ENCODE results near the gene RFLNA.

DNA sequence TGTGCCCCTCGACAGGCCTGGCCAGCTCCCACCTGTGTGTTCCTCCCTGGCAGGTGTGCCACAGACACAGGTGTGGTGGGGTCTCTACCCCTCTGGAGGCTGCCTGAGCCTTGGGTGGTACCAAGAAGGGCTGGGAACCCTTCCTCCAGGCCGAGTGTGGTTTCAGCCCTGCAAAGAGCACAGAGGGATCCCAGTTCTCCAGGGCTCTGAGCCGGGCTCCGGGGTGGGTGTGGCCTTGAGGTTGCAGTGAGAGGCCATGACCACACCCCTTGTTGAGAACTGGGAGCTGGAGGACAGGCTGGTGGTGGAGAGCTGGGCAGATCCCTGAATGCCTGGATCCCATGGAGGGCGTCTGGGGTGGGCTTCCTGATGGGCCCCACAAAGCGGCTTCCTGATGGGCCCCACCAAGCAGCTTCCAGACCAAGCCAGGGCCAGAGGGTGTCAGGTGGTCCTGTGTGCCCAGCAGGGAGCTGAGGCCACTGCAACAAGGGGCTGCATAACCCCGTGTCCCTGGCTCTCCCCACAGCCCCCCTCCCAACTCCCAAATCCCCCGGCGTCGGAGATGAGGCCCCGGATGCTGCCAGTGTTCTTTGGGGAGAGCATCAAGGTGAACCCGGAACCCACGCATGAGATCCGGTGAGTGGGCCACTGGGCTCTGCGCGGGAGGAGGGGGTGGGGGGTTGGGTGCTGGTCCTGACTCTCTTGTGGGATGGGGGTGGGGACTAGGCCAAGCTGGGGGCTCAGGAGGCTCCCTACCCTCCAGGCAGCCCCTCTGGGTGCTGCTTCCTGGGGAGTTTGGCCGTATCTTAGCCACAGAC lies 16.6 kb downstream of the RFLNA start:
- TF ChIP-seq, protein P1, sequence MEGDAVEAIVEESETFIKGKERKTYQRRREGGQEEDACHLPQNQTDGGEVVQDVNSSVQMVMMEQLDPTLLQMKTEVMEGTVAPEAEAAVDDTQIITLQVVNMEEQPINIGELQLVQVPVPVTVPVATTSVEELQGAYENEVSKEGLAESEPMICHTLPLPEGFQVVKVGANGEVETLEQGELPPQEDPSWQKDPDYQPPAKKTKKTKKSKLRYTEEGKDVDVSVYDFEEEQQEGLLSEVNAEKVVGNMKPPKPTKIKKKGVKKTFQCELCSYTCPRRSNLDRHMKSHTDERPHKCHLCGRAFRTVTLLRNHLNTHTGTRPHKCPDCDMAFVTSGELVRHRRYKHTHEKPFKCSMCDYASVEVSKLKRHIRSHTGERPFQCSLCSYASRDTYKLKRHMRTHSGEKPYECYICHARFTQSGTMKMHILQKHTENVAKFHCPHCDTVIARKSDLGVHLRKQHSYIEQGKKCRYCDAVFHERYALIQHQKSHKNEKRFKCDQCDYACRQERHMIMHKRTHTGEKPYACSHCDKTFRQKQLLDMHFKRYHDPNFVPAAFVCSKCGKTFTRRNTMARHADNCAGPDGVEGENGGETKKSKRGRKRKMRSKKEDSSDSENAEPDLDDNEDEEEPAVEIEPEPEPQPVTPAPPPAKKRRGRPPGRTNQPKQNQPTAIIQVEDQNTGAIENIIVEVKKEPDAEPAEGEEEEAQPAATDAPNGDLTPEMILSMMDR (IDR thresholded peaks at IDR 0.05; ENCODE audit: low read depth, low read length) = no peak
- TF ChIP-seq EZH2phosphoT487 (IDR thresholded peaks at IDR 0.05; ENCODE audit: low read depth) = no peak
